ENCODE results near the gene GADD45A.

DNA sequence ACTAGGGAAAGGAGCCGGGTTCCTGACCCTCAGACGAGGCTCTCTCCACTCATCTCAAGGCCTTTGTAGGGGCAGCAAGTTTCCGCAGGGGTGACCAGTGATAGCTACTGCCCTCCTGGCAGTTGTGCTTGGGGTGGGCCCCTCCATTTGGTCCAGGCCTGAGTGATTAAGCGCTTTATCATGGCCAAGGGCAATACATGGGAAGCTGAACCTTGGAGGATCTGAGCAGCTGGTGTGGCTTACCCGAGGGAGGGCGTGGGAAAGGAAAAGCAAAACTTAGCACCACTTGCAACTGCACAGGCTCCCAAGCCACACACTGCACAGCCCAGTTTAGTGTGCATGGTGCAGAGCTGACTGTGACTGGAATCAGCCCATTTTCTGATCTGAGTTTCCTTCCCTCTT lies 47.8 kb downstream of the GADD45A start:
- TF ChIP-seq EZH2 (optimal IDR thresholded peaks at IDR 0.05; ENCODE audit: low read depth, low read length) = no peak
- TF ChIP-seq, protein P1, sequence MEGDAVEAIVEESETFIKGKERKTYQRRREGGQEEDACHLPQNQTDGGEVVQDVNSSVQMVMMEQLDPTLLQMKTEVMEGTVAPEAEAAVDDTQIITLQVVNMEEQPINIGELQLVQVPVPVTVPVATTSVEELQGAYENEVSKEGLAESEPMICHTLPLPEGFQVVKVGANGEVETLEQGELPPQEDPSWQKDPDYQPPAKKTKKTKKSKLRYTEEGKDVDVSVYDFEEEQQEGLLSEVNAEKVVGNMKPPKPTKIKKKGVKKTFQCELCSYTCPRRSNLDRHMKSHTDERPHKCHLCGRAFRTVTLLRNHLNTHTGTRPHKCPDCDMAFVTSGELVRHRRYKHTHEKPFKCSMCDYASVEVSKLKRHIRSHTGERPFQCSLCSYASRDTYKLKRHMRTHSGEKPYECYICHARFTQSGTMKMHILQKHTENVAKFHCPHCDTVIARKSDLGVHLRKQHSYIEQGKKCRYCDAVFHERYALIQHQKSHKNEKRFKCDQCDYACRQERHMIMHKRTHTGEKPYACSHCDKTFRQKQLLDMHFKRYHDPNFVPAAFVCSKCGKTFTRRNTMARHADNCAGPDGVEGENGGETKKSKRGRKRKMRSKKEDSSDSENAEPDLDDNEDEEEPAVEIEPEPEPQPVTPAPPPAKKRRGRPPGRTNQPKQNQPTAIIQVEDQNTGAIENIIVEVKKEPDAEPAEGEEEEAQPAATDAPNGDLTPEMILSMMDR (IDR thresholded peaks at IDR 0.05; ENCODE audit: low read length) = no peak
